Sciatic nerve (tissue), 1 donor: ENCODE data around the gene TRIM8. TPM values are rescaled to one million over a fixed set of nuclear protein-coding genes. Genes with fewer than 3 reads are reported as not detected.

Experiments used
- total RNA-seq: library from RNA; stranded (reverse); fragmentation: NEBNext Ultra II Directional; extraction: Animal tissue kit (Norgen Biotek cat#: 25700); gene quantifications from one replicate; pipeline ENCODE4 v1.2.1, GENCODE V29; 2021
- donor health status: DM: no; HTN: no; CAD: no.

The TRIM8 gene
- total RNA-seq, 1 donor from 2014 or later = 164 TPM

Other genes with a start within 250 kb of the TRIM8 start
- gene NFKB2, start 248.8 kb upstream of the TRIM8 start, total RNA-seq = 64.1 TPM
- gene PSD, start 225.7 kb upstream of the TRIM8 start, total RNA-seq = 1.9 TPM
- gene FBXL15, start 223.6 kb upstream of the TRIM8 start, total RNA-seq = 11.1 TPM
- 101 TPM for gene CUEDC2, start 211.9 kb upstream of the TRIM8 start, total RNA-seq
- not detected for gene C10orf95, start 192.9 kb upstream of the TRIM8 start, total RNA-seq
- gene ACTR1A, start 141.8 kb upstream of the TRIM8 start, total RNA-seq = 84.3 TPM
- 19.7 TPM for gene SUFU, start 140.5 kb upstream of the TRIM8 start, total RNA-seq
- 17.4 TPM for gene ARL3, start 69.9 kb downstream of the TRIM8 start, total RNA-seq
- gene SFXN2, start 70.2 kb downstream of the TRIM8 start, total RNA-seq = 7.6 TPM
- 66.2 TPM for gene WBP1L, start 99.5 kb downstream of the TRIM8 start, total RNA-seq
- 0.18 TPM for gene CYP17A1, start 192.9 kb downstream of the TRIM8 start, total RNA-seq
- gene BORCS7, start 209.8 kb downstream of the TRIM8 start, total RNA-seq = 21.1 TPM
- 0.49 TPM for gene AS3MT, start 225.0 kb downstream of the TRIM8 start, total RNA-seq